ENCODE data around the gene NCF2.

Gene NCF2

DNA sequence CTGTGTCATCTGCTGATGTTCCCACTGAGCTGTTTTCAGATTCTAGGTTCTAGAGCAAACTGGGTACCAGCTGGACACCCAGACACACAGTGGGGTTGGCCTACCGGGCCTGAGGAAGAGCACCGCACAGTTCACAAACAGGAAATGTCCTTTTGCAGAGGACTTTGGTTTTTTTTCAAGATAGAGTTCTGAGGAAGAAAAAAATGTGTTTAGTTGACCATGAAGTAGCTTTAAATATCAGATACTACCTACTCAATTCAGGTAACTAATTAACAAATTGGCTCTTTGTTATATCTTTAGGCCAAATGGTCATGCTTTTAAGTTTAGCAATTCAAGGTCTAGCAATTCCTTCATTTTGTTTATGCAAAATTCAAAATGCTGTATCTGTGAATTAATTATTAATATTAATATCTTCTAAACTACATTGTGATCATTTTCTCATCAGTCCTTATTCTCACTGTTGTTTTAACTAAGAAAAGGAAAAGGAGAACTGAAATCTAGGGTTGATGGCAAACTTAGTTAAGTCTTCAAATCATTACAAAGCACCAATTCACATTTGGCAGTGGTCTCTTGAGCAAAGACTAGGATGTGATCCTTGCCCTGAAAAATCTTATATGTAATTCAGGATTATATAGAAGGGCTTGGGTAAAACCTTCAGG lies 17.2 kb upstream of the NCF2 start:
- DNase-seq (ENCODE audit: low read depth in 1 of 2, low spot score in 1 of 2), result no peak
- H3K27me3 ChIP-seq (ENCODE audit: insufficient read depth, poor library complexity, severe bottlenecking), result no peaks in the 10 kb centered on the region
- no peak overlapping the region for H3K27ac ChIP-seq (replicated peaks)
- TF ChIP-seq, protein P1, sequence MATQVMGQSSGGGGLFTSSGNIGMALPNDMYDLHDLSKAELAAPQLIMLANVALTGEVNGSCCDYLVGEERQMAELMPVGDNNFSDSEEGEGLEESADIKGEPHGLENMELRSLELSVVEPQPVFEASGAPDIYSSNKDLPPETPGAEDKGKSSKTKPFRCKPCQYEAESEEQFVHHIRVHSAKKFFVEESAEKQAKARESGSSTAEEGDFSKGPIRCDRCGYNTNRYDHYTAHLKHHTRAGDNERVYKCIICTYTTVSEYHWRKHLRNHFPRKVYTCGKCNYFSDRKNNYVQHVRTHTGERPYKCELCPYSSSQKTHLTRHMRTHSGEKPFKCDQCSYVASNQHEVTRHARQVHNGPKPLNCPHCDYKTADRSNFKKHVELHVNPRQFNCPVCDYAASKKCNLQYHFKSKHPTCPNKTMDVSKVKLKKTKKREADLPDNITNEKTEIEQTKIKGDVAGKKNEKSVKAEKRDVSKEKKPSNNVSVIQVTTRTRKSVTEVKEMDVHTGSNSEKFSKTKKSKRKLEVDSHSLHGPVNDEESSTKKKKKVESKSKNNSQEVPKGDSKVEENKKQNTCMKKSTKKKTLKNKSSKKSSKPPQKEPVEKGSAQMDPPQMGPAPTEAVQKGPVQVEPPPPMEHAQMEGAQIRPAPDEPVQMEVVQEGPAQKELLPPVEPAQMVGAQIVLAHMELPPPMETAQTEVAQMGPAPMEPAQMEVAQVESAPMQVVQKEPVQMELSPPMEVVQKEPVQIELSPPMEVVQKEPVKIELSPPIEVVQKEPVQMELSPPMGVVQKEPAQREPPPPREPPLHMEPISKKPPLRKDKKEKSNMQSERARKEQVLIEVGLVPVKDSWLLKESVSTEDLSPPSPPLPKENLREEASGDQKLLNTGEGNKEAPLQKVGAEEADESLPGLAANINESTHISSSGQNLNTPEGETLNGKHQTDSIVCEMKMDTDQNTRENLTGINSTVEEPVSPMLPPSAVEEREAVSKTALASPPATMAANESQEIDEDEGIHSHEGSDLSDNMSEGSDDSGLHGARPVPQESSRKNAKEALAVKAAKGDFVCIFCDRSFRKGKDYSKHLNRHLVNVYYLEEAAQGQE (IDR thresholded peaks at IDR 0.05; ENCODE audit: insufficient replicate concordance, low read depth), result no peak
- TF ChIP-seq POLR2AphosphoS5 (IDR thresholded peaks at IDR 0.05; ENCODE audit: low read depth) (no peak), GABPA (IDR thresholded peaks at IDR 0.05; ENCODE audit: low read depth) (no peak), SPI1 (IDR thresholded peaks at IDR 0.05; ENCODE audit: borderline replicate concordance, low read depth) (no peak)
- TF ChIP-seq, protein P2, sequence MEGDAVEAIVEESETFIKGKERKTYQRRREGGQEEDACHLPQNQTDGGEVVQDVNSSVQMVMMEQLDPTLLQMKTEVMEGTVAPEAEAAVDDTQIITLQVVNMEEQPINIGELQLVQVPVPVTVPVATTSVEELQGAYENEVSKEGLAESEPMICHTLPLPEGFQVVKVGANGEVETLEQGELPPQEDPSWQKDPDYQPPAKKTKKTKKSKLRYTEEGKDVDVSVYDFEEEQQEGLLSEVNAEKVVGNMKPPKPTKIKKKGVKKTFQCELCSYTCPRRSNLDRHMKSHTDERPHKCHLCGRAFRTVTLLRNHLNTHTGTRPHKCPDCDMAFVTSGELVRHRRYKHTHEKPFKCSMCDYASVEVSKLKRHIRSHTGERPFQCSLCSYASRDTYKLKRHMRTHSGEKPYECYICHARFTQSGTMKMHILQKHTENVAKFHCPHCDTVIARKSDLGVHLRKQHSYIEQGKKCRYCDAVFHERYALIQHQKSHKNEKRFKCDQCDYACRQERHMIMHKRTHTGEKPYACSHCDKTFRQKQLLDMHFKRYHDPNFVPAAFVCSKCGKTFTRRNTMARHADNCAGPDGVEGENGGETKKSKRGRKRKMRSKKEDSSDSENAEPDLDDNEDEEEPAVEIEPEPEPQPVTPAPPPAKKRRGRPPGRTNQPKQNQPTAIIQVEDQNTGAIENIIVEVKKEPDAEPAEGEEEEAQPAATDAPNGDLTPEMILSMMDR (IDR thresholded peaks at IDR 0.05; ENCODE audit: insufficient read depth, low read length), result no peak
- no peak overlapping the region for H3K4me3 ChIP-seq (replicated peaks; ENCODE audit: insufficient read depth, low read length)

DNA sequence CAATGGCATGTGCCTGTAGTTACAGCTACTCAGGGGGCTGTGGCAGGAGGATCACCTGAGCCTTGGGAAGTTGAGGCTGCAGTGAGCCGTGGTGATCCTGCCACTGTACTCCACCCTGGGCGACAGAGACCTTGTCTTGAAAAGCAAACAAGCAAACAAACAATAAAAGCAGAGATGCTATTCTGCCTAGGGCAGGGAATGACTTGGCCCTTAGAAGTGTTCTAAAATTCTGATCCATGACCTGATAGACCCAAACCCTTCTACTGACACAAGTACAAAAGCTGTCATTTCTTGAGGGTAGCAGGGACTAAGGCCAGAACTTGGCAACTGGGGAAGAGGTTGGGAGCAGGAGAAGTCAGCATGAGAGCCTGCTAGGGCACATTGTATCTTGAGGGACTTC lies 15.6 kb upstream of the NCF2 start:
- no peak for DNase-seq (ENCODE audit: low read depth in 1 of 2, low spot score in 1 of 2)
- no peak for TF ChIP-seq SPI1 (IDR thresholded peaks at IDR 0.05; ENCODE audit: borderline replicate concordance, low read depth)
- TF ChIP-seq GABPA (IDR thresholded peaks at IDR 0.05; ENCODE audit: low read depth), result no peak
- TF ChIP-seq, protein P2 (IDR thresholded peaks at IDR 0.05; ENCODE audit: insufficient read depth, low read length), result no peak
- TF ChIP-seq, protein P1 (IDR thresholded peaks at IDR 0.05; ENCODE audit: insufficient replicate concordance, low read depth), result no peak
- no peak overlapping the region for H3K4me3 ChIP-seq (replicated peaks; ENCODE audit: insufficient read depth, low read length)
- H3K27ac ChIP-seq (replicated peaks), result peak overlapping the region; percentile 87
- H3K27me3 ChIP-seq (ENCODE audit: insufficient read depth, poor library complexity, severe bottlenecking), result no peaks in the 10 kb centered on the region

DNA sequence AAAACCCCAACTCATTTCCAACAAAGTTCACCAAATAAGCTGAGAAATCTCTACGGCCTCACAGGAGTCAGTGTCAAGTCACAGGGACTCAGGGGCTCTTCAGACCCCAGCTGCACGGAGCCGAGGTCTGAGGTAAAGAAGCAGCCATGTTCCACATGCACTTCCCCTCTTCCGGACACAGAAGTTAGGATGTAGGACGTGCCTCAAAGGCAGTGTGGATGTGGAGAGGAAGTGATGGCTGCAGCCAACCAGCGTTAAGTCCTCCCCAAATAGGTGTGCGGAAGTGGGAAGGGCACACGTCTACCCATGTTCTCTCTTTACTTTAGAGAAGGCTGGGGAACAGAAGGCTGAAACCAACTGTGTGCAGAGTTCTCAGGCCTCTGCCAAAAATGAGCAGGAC lies 14.6 kb upstream of the NCF2 start:
- H3K27ac ChIP-seq (replicated peaks), result peak overlapping the region; percentile 87
- H3K4me3 ChIP-seq (replicated peaks; ENCODE audit: insufficient read depth, low read length), result peak overlapping the region; percentile 22

DNA sequence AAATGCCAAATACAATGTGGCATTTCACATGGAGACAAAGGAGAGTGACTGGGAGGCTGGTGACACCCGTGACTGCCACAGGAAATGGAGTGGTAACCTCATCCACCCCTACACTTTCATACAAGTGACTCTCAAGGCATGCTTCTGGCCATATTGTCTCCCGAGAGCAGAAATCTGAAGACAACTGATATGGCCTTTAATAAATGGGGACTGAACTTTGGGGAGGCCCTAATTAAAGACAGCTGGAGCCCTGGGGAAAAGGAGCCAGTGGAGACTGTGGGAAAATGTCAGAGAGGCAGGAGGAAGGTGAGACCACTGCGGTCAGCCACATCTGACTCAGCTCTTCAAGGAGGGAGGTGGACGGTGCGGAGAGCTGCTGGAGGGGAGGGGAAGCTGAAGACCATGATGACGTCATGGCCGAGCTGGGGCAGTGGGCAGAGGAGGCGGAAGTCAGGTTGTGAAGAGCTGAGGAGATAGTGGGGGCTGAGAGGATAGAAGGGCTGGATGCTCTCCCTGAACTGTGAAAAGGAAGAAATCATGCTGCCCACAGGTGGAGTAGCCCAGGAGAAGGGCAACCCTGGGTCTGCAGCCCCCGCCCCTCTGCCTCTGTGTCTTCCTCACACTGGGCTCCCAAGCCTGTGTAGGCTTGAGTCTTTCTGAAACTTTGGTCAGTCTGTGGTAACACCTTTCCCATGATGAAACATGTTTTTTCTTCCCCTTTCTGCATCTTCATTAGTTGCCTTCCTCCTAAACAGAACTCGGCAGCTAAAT lies 14.0 kb upstream of the NCF2 start:
- H3K4me3 ChIP-seq (replicated peaks; ENCODE audit: insufficient read depth, low read length), result peak overlapping the region; percentile 22
- peak; percentile 91 to 97 for DNase-seq (ENCODE audit: low read depth in 1 of 2, low spot score in 1 of 2)
- no peaks in the 10 kb centered on the region for H3K27me3 ChIP-seq (ENCODE audit: insufficient read depth, poor library complexity, severe bottlenecking)
- TF ChIP-seq POLR2AphosphoS5 (IDR thresholded peaks at IDR 0.05; ENCODE audit: low read depth) (no peak; the same call in 1 of the 2 replicates), SPI1 (IDR thresholded peaks at IDR 0.05; ENCODE audit: borderline replicate concordance, low read depth) (no peak), GABPA (IDR thresholded peaks at IDR 0.05; ENCODE audit: low read depth) (no peak)
- TF ChIP-seq, protein P2 (IDR thresholded peaks at IDR 0.05; ENCODE audit: insufficient read depth, low read length), result no peak
- TF ChIP-seq, protein P1 (IDR thresholded peaks at IDR 0.05; ENCODE audit: insufficient replicate concordance, low read depth), result no peak
- H3K27ac ChIP-seq (replicated peaks), result peak overlapping the region; percentile 87

More for the DNA sequence above, 14.6 kb upstream of the NCF2 start:
- no peaks in the 10 kb centered on the region for H3K27me3 ChIP-seq (ENCODE audit: insufficient read depth, poor library complexity, severe bottlenecking)
- TF ChIP-seq GABPA (IDR thresholded peaks at IDR 0.05; ENCODE audit: low read depth) (no peak; the same call in 1 of the 2 replicates), SPI1 (IDR thresholded peaks at IDR 0.05; ENCODE audit: borderline replicate concordance, low read depth) (peak; percentile 99)
- peak; percentile 91 to 92 for DNase-seq (ENCODE audit: low read depth in 1 of 2, low spot score in 1 of 2)
